NAMALWA (cell line): ENCODE results near the gene MICAL2.

Experiments used
- DNase-seq: peaks from one replicate; pipeline ENCODE4 v3.0.0-alpha.2; 2015; ENCODE audit warnings: low spot score

Gene MICAL2

DNA sequence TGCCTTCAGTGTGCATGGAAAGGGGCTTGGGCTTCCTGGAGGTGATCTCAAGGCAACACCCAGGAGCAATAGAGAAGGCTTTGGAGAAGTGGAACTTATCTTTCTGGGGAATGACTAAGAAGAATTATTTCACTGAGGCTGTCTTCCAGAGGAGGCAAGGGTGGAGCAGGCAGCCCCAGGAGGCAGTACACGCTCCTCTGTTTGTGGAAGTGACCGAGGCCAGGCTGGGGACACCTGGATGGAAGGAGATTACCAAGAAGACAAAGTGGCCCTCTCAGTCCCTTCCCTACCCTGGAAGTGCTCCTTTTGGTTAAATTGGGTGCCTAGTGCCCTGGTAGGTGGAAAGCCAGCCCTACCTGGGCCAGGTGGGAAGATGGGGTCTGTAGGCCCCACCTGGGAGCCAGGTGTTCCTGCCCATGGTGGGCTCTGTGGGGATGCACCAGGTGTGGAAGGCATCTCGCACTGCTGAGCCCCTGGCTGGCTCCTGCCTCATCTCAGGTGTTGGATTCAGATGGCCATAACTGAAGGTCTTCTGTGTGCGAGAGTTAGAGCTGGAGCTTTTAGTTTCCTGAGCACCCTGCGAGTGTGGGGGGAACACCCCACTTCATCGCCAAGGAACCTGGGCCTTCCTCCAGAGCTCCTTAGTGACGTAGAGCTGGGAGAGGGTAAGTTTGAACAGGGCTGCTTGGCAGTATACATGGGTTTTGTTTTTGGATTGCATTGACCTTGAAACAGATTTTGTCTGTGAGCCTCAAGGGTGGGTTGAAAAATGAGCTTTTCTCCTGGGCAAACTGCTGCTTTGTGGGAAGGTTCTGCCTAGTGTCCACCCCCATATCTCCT, 46.1 kb downstream of the MICAL2 start:
- DNase-seq: no peak

GRCh38 chr11:12157241-12157661, 46.9 kb downstream of the MICAL2 start:
- no peak for DNase-seq

DNA sequence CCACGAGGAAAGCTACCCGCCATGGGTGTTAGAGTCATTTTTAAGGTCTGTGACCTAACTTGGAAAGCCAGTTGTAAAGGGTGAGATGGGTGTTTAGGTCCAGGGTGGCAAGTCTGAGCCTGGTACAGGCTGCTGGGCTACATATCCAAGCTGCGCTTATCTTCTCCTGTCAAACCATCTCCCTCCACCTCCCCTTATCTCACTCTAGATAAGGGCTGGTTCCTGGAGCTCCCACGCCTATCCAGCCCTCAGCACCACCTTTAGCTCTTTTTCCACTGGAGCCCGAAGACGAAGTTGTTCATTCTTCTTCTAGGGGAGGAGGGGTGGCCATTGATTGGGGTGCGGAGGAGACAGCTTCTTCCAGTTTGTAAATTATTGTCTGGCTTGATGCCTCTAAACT, 48.5 kb downstream of the MICAL2 start:
- no peak for DNase-seq

DNA sequence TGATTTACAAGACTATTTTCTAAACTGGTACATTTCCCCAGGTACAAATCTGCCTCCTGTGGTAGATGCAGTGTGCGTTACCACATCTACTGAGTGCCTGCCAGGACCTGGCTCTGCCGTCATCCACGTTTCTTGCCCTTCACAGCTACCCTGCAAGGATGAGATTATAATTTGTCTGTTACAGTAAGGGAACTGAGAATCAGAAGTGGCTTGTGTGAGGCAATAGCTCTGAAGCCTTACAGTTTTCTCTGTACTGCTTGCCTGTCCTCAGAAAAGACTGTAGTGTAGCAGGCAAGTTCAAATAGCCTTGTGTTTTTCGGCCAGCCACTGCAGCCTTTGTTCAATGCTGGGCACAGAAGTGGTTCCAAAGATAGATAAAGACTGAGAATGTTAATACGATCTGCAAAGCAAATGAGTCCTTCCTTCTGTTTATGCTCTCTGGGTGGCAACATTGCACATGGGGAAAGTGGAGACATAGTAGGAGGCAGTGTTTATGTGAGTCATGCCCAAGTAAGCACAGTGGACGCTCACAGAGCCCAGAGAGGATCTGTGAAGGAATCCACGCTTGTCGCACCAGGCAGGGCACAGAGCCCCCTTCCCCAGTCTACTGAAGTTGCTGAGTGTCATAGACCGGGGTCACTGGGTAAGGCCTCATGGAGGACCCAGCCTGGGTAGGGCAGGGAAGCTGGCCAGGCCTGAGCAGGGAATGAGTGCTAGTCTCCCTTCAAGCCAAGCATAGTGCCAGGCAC, 49.1 kb downstream of the MICAL2 start:
- DNase-seq: no peak

DNA sequence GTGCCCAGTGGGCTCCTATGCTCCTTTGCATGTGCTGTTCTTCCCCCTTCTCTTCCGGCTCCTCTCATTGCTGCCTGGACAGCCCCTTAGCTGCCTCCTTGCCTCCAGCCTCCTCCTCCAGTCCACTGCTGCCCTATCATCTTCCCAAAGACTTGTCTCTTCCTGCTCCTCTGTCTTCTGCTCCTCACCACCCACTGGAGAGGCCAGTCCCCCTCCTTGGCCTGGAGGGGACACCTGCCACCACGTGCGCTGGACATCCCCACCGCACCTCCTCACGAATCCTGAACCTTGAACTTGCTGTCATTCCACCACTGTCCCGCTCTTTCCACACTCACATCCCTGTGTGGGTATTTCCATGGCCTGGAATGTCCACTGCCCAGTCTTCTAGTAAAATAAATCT, 49.8 kb downstream of the MICAL2 start:
- DNase-seq: no peak

DNA sequence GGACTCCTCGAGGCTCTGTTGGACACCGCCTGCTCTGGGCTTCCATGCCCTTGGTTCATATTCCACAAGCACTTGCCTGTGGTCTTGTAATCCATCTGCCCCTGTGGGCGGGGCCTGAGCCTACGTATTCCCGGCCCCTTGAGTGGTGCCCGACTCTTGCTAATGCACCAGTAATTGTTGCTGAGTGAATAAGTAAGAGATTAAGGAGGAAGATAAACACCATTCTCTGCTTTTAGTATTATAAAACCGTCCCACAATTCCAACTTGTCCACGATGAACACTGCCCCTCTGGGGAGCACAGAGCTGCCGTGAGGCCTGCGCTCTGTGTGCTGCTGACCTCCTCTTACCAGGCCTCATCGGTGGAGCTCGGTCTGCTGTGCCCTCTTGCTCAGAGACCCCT, 50.3 kb downstream of the MICAL2 start:
- DNase-seq: no peak

DNA sequence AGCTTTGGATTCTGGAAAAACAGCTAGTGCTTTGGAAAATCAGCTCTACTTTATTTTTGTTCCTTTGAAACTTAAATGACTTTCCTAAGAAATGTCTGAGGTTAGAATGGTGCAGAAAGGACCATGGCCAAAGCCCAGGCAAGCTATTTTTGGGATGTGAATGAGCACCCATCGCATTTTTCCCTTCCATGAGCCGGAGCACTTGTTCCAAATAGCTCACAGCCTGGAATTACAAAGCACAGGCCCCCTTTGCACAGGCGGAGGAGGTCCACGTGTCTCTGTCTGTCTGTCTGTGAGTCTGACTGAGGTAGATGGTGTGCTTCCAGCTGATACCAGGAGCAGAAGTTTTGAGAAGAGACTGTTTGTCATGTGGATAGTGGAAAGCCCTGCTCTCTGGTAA, 50.7 kb downstream of the MICAL2 start:
- no peak for DNase-seq

DNA sequence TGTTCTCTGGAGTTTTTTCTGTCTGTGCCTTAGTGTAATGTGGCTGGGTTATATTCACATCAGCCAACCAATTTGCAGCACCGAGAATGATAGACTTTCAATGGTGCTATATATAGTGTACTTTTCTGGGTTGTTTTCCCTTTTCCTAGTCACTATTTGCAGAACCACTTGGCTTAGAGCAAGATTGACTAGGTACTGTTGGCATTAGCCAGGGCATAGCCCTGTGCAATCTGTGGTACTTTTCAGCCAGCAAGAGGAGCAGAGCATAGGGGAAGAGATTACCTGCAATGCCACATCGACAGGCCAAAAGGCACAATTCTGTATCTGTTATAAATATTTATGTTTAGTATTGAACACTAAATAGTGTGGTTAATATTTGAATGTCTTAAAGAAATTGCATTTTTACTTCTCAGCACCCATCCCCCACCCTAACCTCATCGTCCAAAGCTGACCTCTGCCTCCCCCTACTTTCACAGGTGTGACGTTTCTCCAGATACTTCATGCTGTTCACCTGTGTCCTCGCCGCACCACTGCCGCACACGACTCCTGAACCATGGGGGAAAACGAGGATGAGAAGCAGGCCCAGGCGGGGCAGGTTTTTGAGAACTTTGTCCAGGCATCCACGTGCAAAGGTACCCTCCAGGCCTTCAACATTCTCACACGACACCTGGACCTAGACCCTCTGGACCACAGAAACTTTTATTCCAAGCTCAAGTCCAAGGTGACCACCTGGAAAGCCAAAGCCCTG, 51.4 kb downstream of the MICAL2 start:
- no peak for DNase-seq

GRCh38 chr11:12162652-12163051, 52.3 kb downstream of the MICAL2 start:
- no peak for DNase-seq

DNA sequence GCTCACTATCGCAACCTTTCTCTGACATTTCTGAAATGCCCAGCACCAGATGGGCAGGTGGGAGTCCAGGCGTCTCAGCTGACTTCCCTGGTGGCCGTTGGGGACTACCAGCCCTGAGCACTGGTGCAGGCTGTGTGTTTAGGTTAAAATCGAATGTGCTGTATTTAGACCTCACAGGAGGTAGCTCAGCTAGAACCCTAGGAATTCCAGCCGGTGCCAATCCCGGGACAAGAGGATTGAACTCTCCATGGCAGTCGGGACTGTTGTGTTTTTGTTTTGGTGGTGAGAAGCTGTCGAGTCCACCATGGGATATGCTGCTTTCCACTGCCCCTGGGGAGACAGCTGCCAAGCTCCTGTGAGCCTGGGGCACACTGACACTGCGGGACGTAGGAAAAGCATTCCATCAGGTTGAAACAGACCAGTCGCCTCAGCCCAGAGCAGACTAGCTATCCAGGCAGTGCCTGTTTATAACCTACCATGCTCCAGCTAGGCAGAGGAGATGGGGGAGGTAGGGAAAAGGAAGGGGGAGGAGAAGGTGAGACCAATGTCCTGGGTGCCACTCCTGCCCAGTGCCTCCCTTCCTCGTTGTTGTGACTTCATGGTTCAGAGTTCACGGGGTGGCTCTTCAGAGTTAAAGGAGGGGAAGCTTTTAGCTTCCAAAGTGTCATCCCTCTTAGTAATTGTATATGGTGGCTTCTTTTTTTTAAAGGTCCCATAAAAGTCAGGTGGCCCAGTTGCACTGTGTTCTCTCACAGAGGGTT, 53.0 kb downstream of the MICAL2 start:
- no peak for DNase-seq

DNA sequence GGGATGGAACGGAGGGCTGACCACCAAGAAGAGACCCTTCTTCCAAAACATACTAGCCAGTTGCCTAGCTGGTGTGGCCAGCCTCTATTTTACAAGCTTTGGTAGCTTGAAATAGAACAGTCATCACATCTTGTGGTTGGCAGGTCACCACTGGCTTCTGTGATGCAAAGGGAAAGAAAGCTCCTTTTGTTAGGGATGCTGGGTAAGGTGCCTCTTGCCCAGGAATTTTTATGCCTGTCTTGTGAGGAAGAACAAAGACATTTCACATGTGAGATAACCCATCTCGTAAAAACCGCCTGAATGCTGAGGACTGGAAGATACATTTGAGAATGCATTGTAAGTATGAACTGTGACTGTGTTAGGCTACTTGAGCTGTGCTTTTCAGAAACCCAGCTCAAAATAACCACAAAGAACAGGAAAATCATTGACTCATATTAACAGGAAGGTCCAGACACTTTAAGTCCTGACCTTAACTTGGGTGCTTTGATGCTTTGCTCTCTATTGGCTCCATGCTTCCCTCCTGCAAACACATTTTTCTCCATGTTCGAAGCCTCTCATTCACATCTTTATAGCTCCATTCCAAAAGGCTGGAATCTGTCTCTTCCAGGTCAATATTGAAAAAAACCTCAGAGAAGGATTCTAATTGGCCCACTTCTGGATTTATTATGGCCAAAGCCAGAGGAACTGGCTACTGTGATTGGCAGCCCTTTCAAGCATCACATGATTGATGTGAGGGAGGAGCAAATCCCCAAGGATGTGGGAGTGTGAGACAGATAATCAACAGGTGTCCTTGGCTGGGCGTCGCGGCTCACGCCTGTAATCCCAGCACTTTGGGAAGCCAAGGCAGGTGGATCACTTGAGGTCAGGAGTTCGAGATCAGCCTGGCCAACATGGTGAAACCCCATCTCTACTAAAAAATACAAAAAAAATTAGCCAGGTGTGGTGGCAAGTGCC, 53.9 kb downstream of the MICAL2 start:
- DNase-seq: no peak

GRCh38 chr11:12165237-12165875, 55.0 kb downstream of the MICAL2 start:
- DNase-seq: no peak

- DNase-seq: no peak
Observed at GRCh38 chr11:12166299-12167060, 56.1 kb downstream of the MICAL2 start.

DNA sequence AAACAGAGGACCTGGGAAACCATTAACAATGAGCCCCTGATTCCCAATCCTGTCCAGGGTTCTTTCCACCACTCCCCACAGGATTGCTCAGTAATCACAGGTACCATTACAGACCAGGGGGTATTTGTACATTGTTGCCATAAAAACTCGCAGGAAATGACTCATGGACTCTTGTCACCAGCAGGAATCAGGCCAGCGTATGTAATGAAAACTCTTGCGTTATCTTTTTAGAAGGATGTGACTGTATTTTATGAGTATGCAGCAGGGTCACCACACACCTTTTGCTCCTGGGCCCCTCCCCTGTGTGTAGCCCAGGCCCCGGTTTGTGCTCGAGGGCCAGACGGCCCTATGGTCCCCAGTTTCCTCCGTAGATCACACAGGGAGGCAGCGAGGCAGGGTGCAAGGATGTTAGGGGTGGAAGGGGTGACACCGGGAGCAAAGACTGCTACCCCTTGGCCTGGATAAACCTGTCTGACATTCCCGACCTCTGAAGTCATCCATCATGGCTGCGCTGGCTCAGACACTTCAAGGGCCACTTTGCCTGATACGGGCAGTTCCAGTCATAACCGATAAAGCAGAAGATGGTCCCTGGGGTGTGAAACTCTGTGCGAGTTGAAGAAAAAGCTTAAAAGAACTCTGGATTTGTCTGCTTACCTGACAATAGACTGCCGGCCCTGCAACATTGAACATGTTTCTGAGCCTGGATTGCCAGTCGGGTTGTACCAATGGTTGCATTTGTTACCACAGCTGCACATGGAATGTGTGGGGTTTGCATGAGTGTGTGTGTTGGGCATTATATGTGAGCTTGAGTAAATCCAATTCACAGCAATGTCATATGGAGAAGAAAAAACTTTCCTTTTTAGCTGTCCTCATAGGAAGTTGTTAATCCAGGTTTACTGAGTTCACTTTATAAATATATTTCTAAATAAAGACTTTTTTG, 56.9 kb downstream of the MICAL2 start:
- DNase-seq: no peak

GRCh38 chr11:12168114-12168513, 57.7 kb downstream of the MICAL2 start:
- no peak for DNase-seq

- DNase-seq: no peak
Observed at GRCh38 chr11:12169822-12170221, 59.4 kb downstream of the MICAL2 start.

- no peak for DNase-seq
Observed at GRCh38 chr11:12170501-12170900, 60.1 kb downstream of the MICAL2 start.

- DNase-seq: no peak
Observed at GRCh38 chr11:12170984-12171383, 60.6 kb downstream of the MICAL2 start.
